ENCODE measurements around the gene GLO1. TPM values are rescaled to one million over a fixed set of nuclear protein-coding genes. Genes with fewer than 3 reads are reported as not detected.
A peak's percentile ranks its signal among the peaks of the same experiment; 100 is the strongest.

GLO1 gene
- total RNA-seq, 1 donor from 2014 or later = 51.6 TPM

DNA sequence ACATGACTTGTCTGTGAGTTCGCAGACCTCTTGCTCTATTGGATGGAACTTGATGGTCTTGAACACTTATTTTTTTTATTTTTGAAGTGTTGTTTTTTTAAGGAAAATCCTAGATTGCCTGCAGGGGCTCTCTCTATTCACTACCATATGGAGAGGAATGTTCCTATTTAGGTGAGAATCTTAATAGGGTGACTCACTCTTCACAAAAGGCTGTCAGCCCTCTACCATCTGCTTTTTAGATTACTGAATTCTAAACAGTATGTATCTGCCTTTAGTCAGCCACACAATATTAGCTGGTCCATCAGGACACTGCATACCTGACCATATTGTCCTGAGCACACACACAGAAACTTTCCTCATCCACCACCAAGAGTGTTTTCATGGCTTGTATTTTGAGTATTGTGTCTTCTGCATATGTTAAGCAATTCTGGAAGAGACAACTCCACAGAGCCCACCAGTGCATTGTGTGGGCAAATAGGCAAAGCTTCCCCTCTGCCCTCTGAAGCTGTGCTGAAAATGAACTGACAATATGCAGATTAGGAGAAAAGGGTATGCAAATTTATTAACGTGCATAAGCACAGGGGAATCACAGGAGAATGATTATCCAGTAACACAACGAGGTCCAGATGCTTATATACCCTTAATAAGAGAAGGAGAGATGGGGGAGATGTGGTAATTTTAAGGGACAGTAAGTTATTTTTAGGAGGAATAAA lies 56.6 kb downstream of the GLO1 start:
- TF ChIP-seq, protein P1, sequence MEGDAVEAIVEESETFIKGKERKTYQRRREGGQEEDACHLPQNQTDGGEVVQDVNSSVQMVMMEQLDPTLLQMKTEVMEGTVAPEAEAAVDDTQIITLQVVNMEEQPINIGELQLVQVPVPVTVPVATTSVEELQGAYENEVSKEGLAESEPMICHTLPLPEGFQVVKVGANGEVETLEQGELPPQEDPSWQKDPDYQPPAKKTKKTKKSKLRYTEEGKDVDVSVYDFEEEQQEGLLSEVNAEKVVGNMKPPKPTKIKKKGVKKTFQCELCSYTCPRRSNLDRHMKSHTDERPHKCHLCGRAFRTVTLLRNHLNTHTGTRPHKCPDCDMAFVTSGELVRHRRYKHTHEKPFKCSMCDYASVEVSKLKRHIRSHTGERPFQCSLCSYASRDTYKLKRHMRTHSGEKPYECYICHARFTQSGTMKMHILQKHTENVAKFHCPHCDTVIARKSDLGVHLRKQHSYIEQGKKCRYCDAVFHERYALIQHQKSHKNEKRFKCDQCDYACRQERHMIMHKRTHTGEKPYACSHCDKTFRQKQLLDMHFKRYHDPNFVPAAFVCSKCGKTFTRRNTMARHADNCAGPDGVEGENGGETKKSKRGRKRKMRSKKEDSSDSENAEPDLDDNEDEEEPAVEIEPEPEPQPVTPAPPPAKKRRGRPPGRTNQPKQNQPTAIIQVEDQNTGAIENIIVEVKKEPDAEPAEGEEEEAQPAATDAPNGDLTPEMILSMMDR (IDR thresholded peaks at IDR 0.05; ENCODE audit: partially characterized antibody, unreplicated experiment) = no peak
- Mint-ChIP-seq H3K27ac (ENCODE audit: unreplicated experiment) (peak overlapping the region; percentile 74), H3K27me3 (ENCODE audit: unreplicated experiment) (no peaks in the 10 kb centered on the region), H3K36me3 (ENCODE audit: unreplicated experiment) (no peaks in the 10 kb centered on the region), H3K4me3 (ENCODE audit: unreplicated experiment) (peak overlapping the region; percentile 47), H3K4me1 (ENCODE audit: low read depth, unreplicated experiment) (peaks cover 8% of the 10 kb centered on the region), H3K9me3 (ENCODE audit: unreplicated experiment) (no peaks in the 10 kb centered on the region)
- no peak for DNase-seq

DNA sequence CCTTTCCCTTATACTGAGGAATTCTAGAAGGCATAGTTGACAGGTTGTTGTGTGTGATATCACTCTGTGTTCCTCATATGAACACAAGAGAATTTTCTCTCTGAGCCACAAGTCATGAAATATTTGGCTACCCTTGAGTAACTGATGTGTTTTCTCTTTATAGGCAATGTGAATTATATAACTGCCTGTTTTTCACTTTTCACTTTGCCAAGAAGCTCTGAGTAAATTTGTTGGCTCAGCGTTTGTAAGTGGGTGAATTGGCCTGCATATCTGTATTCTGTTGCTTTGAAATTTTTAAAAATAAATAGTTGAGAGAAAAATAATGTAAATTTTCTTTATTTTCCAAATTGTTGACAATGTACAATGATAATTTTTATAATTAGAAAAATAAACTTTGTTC lies 58.0 kb downstream of the GLO1 start:
- Mint-ChIP-seq H3K27me3 (ENCODE audit: unreplicated experiment) (no peaks in the 10 kb centered on the region), H3K36me3 (ENCODE audit: unreplicated experiment) (no peaks in the 10 kb centered on the region), H3K9me3 (ENCODE audit: unreplicated experiment) (peaks cover 2% of the 10 kb centered on the region), H3K27ac (ENCODE audit: unreplicated experiment) (no peak overlapping the region), H3K4me3 (ENCODE audit: unreplicated experiment) (no peak overlapping the region), H3K4me1 (ENCODE audit: low read depth, unreplicated experiment) (peaks cover 14% of the 10 kb centered on the region)
- TF ChIP-seq, protein P1 (IDR thresholded peaks at IDR 0.05; ENCODE audit: partially characterized antibody, unreplicated experiment) = no peak
- DNase-seq = no peak

DNA sequence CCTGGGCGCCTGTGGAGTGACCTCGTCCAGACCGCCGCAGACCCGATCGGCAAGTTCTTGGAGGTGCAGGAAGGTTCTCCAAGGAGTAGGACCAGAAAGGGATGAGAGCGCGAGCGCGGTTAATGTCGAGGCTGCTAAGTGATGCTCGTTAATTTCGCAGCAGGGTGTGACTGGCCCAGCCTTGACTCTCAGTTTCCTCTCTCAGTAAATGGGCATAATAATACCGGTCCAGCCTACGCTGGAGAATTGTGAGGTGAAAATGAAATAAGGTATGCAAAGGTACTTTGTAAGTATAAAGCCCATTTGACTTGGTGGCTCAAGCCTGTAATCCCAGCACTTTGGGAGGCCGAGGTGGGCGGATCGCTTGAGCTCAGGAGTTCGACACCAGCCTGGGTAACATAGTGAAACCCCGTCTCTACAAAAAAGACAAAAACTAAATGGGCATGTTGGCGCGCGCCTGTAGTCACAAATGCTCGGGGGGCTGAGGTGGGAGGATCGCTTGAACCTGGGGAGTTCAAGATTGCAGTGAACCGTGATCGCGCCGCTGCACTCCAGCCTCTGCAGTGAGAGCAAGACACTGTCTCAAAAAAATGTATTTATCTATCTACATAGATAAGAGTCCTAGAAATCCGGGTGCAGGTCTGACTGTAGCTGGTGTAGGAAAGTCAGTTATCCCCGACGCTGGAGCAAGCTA lies 62.6 kb downstream of the GLO1 start:
- no peak for DNase-seq
- no peaks in the 10 kb centered on the region for H3K27me3 Mint-ChIP-seq (ENCODE audit: unreplicated experiment)
- TF ChIP-seq, protein P1 (IDR thresholded peaks at IDR 0.05; ENCODE audit: partially characterized antibody, unreplicated experiment) = no peak
- H3K9me3 Mint-ChIP-seq (ENCODE audit: unreplicated experiment) = peaks cover 2% of the 10 kb centered on the region
- peak overlapping the region; percentile 94 for H3K4me3 Mint-ChIP-seq (ENCODE audit: unreplicated experiment)
- H3K27ac Mint-ChIP-seq (ENCODE audit: unreplicated experiment) = peak overlapping the region; percentile 84
- H3K36me3 Mint-ChIP-seq (ENCODE audit: unreplicated experiment) = no peaks in the 10 kb centered on the region
- H3K4me1 Mint-ChIP-seq (ENCODE audit: low read depth, unreplicated experiment) = peaks cover 11% of the 10 kb centered on the region

DNA sequence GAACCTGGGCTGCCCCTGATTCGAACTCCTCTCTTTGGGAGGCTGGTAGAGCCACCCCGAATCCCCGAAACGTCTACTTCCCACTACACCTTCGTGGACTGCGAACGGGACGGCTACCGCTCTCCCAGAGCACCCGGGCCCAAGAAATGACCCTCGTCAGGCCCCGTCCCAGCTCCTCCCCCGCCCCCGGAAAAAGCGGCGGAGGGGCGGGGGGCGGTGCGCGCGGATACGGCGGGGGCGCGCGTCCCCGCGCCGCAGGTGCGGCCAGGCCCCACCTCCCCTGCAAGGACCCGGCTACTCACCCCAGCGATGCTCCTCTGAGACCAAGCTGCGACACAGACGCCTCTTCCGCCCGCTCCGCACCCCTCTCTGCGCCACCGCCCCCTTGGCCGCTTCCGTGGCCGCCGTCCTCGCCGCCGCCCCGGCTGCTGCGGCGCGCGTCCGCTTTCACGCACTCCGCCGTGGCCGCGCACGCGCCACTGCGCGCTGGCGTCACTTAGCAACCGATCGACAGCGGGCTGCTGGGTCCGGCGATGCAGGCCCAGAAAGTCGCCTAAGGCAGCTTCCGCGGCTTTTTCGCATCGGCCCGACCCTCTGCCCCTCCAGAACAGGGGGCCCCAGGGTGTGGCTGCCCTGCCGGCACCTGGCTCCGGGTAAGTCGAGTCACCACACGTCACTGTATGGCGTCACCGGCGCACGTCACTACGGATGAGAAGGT lies 63.3 kb downstream of the GLO1 start, which contains the start of gene BTBD9:
TSS of gene BTBD9 (minus strand) at position 432 of the 718 bp plus-strand sequence.
- DNase-seq = peak; percentile 84
- peak within 1 kb of the TSS; percentile 94 for H3K4me3 Mint-ChIP-seq (ENCODE audit: unreplicated experiment)
- H3K4me1 Mint-ChIP-seq (ENCODE audit: low read depth, unreplicated experiment) = peaks cover 11% of the 10 kb centered on the region
- TF ChIP-seq, protein P1 (IDR thresholded peaks at IDR 0.05; ENCODE audit: partially characterized antibody, unreplicated experiment) = no peak
- no peaks in the 10 kb centered on the region for H3K27me3 Mint-ChIP-seq (ENCODE audit: unreplicated experiment)
- H3K9me3 Mint-ChIP-seq (ENCODE audit: unreplicated experiment) = peaks cover 2% of the 10 kb centered on the region
- no peaks in the 10 kb centered on the region for H3K36me3 Mint-ChIP-seq (ENCODE audit: unreplicated experiment)
- H3K27ac Mint-ChIP-seq (ENCODE audit: unreplicated experiment) = peak within 1 kb of the TSS; percentile 84

All from glutamatergic neuron (in vitro differentiated cells).